Right atrium auricular region (tissue), 2 donors: ENCODE results near the gene ZNF490. TPM values are rescaled to one million over a fixed set of nuclear protein-coding genes. Genes with fewer than 3 reads are reported as not detected.

Source experiments
- DNase-seq: peaks from one replicate; pipeline ENCODE4 v3.0.0-alpha.2; 2019; ENCODE audit warnings: low spot score
- H3K27ac ChIP-seq, 2 donors: fragments of 200-600 bp; sonication (generic); 1 replicate in 1 of 2; 2 replicates in 1 of 2; pipeline ENCODE4 v1.5.1; 2016 to 2019
- H3K27me3 ChIP-seq, 2 donors: fragments of 200-600 bp; sonication (generic); one replicate each; pipeline versions ENCODE4 v1.5.1 to v1.6.0; 2017 to 2019
- H3K36me3 ChIP-seq: fragments of 200-600 bp; sonication (generic); one replicate; pipeline ENCODE4 v1.5.1; 2016
- H3K4me1 ChIP-seq, 2 donors: fragments of 200-600 bp; sonication (generic); one replicate each; pipeline versions ENCODE4 v1.5.1 to v1.6.0; 2017 to 2019
- H3K4me3 ChIP-seq, 2 donors: fragments of 200-600 bp; sonication (generic); 1 replicate in 1 of 2; 2 replicates in 1 of 2; pipeline ENCODE4 v1.5.1; 2017 to 2019; ENCODE audit warnings: mild to moderate bottlenecking in 1 of 2, moderate library complexity in 1 of 2
- H3K9me3 ChIP-seq, 2 donors: fragments of 200-600 bp; sonication (generic); one replicate each; pipeline ENCODE4 v1.5.1; 2019
- total RNA-seq, 2 donors: library from RNA; depleted of rRNA; stranded (reverse); fragments of >200 nt; gene quantifications; one replicate each; pipeline ENCODE4 v1.1.0, GENCODE V29; 2016
- TF ChIP-seq, protein P1 (sequence below), 2 donors: fragments of 200-600 bp; sonication (generic); IDR thresholded peaks; one replicate each; pipeline ENCODE4 v1.5.1; 2019; ENCODE audit warnings: antibody characterized with exemption in 2 of 2

Gene ZNF490
- total RNA-seq, 2 donors from 2014 or later: 2.5 to 4.5 TPM

DNA sequence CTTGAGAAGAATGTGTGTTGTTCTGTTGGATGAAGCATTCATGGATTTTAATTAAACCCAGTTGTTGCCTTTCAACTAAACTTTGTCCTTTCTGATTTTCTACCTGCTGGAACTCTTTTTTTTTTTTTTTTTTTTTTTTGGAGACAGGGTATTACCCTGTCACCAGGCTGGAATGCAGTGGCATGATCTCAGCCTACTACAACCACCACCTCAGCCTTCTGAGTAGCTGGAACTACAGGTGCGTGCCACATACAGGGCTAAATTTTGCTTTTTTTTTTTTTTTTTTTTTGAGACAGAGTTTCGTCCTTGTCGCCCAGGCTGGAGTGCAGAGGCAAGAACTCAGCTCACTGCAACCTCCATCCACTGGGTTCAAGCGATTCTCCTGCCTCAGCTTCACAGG lies 7.0 kb upstream of the ZNF490 start:
- no peaks in the 10 kb centered on the region for H3K9me3 ChIP-seq
- TF ChIP-seq, protein P1, sequence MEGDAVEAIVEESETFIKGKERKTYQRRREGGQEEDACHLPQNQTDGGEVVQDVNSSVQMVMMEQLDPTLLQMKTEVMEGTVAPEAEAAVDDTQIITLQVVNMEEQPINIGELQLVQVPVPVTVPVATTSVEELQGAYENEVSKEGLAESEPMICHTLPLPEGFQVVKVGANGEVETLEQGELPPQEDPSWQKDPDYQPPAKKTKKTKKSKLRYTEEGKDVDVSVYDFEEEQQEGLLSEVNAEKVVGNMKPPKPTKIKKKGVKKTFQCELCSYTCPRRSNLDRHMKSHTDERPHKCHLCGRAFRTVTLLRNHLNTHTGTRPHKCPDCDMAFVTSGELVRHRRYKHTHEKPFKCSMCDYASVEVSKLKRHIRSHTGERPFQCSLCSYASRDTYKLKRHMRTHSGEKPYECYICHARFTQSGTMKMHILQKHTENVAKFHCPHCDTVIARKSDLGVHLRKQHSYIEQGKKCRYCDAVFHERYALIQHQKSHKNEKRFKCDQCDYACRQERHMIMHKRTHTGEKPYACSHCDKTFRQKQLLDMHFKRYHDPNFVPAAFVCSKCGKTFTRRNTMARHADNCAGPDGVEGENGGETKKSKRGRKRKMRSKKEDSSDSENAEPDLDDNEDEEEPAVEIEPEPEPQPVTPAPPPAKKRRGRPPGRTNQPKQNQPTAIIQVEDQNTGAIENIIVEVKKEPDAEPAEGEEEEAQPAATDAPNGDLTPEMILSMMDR (IDR thresholded peaks at IDR 0.05): no peak
- DNase-seq: no peak
- peaks cover 0 to 19% of the 10 kb centered on the region in 2 donors for H3K4me1 ChIP-seq
- H3K36me3 ChIP-seq: peaks cover 12% of the 10 kb centered on the region
- H3K27ac ChIP-seq: no peak overlapping the region
- no peak overlapping the region for H3K4me3 ChIP-seq
- H3K27me3 ChIP-seq: no peaks in the 10 kb centered on the region

DNA sequence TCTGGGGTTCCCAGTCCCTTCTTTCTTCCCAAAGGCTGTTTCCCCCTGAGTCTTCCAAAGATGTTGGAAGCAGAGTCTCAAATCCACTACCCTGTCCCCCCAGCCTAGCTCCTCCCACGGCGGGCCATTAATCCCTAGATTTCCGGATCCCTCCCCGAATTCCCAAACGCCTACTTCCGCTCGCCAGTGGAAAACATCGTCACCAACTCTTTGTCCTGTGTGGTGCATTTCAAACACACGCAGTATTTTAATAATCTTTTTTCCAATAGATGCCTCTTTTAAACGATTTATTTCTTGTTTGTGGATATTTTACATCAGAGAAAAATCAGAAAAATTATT lies 717 bp upstream of the ZNF490 start:
- Histone ChIP-seq H3K9me3 (no peaks in the 10 kb centered on the region), H3K27ac (peak overlapping the region; percentile 98 to 99), H3K27me3 (no peaks in the 10 kb centered on the region), H3K4me3 (peak overlapping the region; percentile 95 to 99), H3K4me1 (peaks cover 0 to 34% of the 10 kb centered on the region in 2 donors), H3K36me3 (peaks cover 13% of the 10 kb centered on the region)
- peak; percentile 86 for DNase-seq
- TF ChIP-seq, protein P1 (IDR thresholded peaks at IDR 0.05): no peak

DNA sequence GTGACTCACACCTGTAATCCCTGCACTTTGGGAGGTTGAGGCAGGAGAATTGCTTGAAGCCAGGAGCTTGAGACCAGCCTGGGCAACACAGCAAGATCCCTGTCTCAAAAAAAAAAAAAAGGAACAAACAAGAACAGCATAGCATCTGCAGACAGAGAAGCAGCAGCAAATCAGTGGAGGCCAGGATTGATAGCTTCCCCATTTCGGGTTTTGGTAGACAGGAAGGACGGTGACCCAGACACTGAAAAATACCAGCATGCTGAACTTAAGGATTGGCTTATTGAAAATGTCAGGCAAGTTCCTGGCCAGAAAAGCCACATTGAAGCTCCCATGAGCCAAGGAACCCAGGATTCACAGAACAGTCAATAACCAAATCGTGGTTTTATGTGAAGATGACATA lies 3.0 kb downstream of the ZNF490 start:
- no peak for DNase-seq
- H3K36me3 ChIP-seq: peaks cover 15% of the 10 kb centered on the region
- H3K27me3 ChIP-seq: no peaks in the 10 kb centered on the region

DNA sequence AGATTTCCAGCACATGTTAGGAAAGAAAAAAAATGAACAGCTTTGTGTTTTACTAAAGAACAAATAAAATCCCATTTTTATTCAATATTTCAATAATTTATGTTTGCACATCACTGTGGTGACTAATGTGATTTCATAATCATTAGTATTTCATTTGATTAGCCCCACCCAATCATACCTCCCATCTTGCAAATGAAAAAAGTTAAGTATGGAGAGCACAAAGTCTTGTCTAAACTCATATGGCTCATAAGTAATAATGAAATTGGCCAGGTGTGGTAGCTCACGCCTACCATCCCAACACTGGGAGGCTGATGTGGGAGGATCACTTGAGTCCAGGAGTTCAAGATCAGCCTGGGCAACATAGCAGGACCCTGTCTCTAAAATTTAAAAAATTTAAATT lies 3.8 kb downstream of the ZNF490 start:
- H3K36me3 ChIP-seq: peaks cover 13% of the 10 kb centered on the region
- no peaks in the 10 kb centered on the region for H3K27me3 ChIP-seq
- H3K4me1 ChIP-seq: peaks cover 0 to 13% of the 10 kb centered on the region in 2 donors
- H3K9me3 ChIP-seq: no peaks in the 10 kb centered on the region
- no peak for DNase-seq
- TF ChIP-seq, protein P1 (IDR thresholded peaks at IDR 0.05): no peak
- H3K27ac ChIP-seq: no peak overlapping the region
- no peak overlapping the region for H3K4me3 ChIP-seq

More for the DNA sequence above, 3.0 kb downstream of the ZNF490 start:
- Histone ChIP-seq H3K9me3 (no peaks in the 10 kb centered on the region), H3K27ac (no peak overlapping the region), H3K4me1 (peaks cover 0 to 22% of the 10 kb centered on the region in 2 donors), H3K4me3 (no peak overlapping the region)
- TF ChIP-seq, protein P1 (IDR thresholded peaks at IDR 0.05): no peak

DNA sequence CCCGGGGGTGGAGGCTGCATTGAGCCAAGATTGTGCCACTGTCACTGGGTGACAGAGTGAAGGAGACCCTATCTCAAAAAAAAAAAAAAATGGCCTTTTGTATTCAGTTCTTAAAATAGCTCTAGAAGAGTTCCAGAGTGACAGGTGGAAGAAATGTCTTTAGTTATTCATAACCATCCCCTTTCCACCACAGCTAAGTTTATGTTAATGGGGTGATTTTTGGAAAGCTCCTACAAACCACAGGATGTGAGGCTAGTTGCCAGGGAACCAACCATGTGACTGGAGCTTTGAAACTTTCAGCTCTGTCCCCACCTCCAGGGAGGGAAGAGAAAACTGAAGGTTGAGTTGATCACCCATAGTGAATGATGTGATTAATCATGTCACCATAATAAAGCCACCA lies 6.9 kb downstream of the ZNF490 start:
- Histone ChIP-seq H3K4me1 (no peaks in the 10 kb centered on the region), H3K36me3 (peaks cover 13% of the 10 kb centered on the region), H3K27me3 (no peaks in the 10 kb centered on the region), H3K9me3 (no peaks in the 10 kb centered on the region), H3K27ac (no peak overlapping the region), H3K4me3 (no peak overlapping the region)
- no peak for DNase-seq
- TF ChIP-seq, protein P1 (IDR thresholded peaks at IDR 0.05): no peak

DNA sequence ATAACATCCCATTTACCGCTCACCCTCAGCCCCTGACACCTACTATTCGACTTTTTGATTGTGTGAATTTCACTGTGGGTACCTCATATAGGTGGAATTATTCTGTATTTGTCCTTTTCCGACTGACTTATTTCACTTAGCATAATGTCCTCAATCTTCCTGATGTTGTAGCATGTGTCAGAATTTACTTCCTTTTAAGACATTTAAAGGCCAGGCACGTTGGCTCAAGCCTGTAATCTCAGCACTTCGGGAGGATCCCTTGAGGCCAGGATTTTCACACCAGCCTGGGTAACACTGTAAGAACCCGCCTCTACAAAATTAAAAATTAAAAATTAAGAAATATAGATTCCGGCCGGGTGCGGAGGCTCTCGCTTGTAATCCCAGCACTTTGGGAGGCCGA lies 13.0 kb downstream of the ZNF490 start:
- Histone ChIP-seq H3K4me3 (no peak overlapping the region), H3K27me3 (no peaks in the 10 kb centered on the region), H3K9me3 (no peaks in the 10 kb centered on the region), H3K4me1 (no peaks in the 10 kb centered on the region), H3K36me3 (no peaks in the 10 kb centered on the region), H3K27ac (no peak overlapping the region)
- DNase-seq: no peak
- TF ChIP-seq, protein P1 (IDR thresholded peaks at IDR 0.05): no peak
